Measurements from ENCODE around the gene LHFPL3.
A peak's percentile ranks its signal among the peaks of the same experiment; 100 is the strongest.

GRCh38 chr7:104950754-104951153 is 622.4 kb downstream of the LHFPL3 start:
- TF ChIP-seq POLR2AphosphoS5 (IDR thresholded peaks at IDR 0.05) (peak in 2 of 4 donors; percentile 11 to 28), POLR2A (IDR thresholded peaks at IDR 0.05) (no peak), CTCF (IDR thresholded peaks at IDR 0.05) (no peak)
